MM.1S (cell line): ENCODE results near the gene ATG101.

ENCODE experiments used
- CTCF ChIP-seq: fragments of 300-600 bp; sonication (generic); IDR thresholded peaks from 2 replicates; pipeline ENCODE4 v1.5.1; 2016; ENCODE audit warnings: antibody characterized with exemption, low read length, mixed read lengths
- EZH2 ChIP-seq: fragments of 300-600 bp; sonication (generic); optimal IDR thresholded peaks from 2 replicates; pipeline ENCODE3; 2017; ENCODE audit warnings: low read depth, mild to moderate bottlenecking, antibody characterized with exemption, low read length, mixed read lengths

GRCh38 chr12:52067081-52067374, 2.8 kb upstream of the ATG101 start:
- TF ChIP-seq CTCF (no peak), EZH2 (no peak)
